HEK293T (cell line): ENCODE results near the gene AHNAK2.

Experiments used
- CTBP1 ChIP-seq: fragments of 450-650 bp; IDR thresholded peaks from 2 replicates; pipeline ENCODE4 v1.6.1; 2016; ENCODE audit warnings: borderline replicate concordance
- ELF4 ChIP-seq: fragments of 450-650 bp; IDR thresholded peaks from 2 replicates; pipeline ENCODE4 v1.6.1; 2017; ENCODE audit warnings: antibody characterized with exemption
- FOXA1 ChIP-seq: fragments of 450-650 bp; IDR thresholded peaks from 2 replicates; pipeline ENCODE4 v1.6.1; 2016; ENCODE audit warnings: mild to moderate bottlenecking
- FOXM1 ChIP-seq: fragments of 450-650 bp; IDR thresholded peaks from 2 replicates; pipeline ENCODE4 v1.6.1; 2017; ENCODE audit warnings: mild to moderate bottlenecking, borderline replicate concordance
- SP1 ChIP-seq: fragments of 450-650 bp; IDR thresholded peaks from 2 replicates; pipeline ENCODE4 v1.6.1; 2017
- SUZ12 ChIP-seq: fragments of 450-650 bp; IDR thresholded peaks from 2 replicates; pipeline ENCODE4 v1.6.1; 2016; ENCODE audit warnings: mild to moderate bottlenecking
- TARDBP ChIP-seq: fragments of 450-650 bp; IDR thresholded peaks from 2 replicates; pipeline ENCODE4 v1.6.1; 2016
- ZNF384 ChIP-seq: fragments of 450-650 bp; IDR thresholded peaks from 2 replicates; pipeline ENCODE4 v1.6.1; 2016
- TF ChIP-seq, protein P1 (sequence below): fragments of 450-650 bp; IDR thresholded peaks from 2 replicates; pipeline ENCODE4 v1.6.1; 2016

DNA sequence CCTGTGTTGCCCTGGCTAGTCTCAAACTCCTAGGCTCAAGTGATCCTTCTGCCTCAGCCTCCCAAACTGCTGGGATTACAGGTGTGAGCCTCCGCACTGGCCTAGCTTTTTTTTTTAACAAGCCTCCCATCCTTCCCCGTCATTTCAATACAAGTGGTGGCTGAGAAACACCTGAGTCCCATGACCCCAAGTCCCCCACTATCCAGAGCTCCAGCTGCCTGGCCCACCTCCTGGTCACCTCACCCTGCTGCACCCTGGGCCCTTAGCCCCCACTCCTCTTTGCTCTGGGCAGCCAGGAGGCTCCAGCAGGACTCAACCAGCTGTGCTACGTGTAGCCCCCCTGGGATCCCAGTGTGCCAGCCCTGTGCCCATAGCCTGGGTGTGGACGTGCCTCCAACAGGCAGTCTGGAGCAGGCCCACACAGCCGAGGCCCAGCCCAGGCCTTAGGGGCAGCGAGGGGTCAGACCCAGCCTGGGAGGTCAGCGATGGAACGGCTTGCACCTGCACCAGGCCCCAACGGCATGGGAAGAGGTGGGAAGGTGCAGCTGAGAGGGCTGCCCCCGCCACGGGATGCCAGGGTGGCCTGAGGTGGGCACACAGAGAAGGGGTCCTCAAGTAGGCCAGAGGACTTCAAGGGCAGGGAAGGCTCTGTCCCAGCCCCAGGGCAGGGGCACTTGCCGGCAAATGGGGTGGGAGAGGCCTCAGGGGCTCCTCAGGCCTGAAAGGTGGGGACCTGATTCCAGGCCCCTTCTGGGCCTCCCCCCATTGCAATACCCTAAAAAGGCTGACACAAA lies 6.5 kb downstream of the AHNAK2 start:
- TF ChIP-seq, protein P1, sequence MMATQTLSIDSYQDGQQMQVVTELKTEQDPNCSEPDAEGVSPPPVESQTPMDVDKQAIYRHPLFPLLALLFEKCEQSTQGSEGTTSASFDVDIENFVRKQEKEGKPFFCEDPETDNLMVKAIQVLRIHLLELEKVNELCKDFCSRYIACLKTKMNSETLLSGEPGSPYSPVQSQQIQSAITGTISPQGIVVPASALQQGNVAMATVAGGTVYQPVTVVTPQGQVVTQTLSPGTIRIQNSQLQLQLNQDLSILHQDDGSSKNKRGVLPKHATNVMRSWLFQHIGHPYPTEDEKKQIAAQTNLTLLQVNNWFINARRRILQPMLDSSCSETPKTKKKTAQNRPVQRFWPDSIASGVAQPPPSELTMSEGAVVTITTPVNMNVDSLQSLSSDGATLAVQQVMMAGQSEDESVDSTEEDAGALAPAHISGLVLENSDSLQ: no peak
- TF ChIP-seq FOXA1: no peak
- no peak for TF ChIP-seq ZNF384
- TF ChIP-seq TARDBP: no peak
- TF ChIP-seq ELF4: no peak
- TF ChIP-seq SUZ12: no peak
- TF ChIP-seq FOXM1: no peak
- TF ChIP-seq SP1: no peak
- no peak for TF ChIP-seq CTBP1
